HG03439 (cell line): ENCODE measurements around the gene SPATA13.
"Not testable (repeated sequence)": the region's sequence is repeated elsewhere in the genome, so short reads cannot be mapped to it uniquely, and the experiment has no call there.

Experiments used
- ATAC-seq: cut with Tn5 transposase; IDR thresholded peaks from one replicate; pipeline ENCODE4 v1.9.1; 2021; ENCODE audit warnings: mild to moderate bottlenecking, moderate library complexity; ENCODE audit not compliant: unreplicated experiment

Gene SPATA13

GRCh38 chr13:24349778-24350664, 189.5 kb downstream of the SPATA13 start:
- not testable (repeated sequence) for ATAC-seq

GRCh38 chr13:24351423-24351822, 190.9 kb downstream of the SPATA13 start:
- no peak for ATAC-seq

- no peak for ATAC-seq
Measured at GRCh38 chr13:24353736-24354135, 193.2 kb downstream of the SPATA13 start.

- ATAC-seq = no peak
Measured at GRCh38 chr13:24355103-24355502, 194.6 kb downstream of the SPATA13 start.

- ATAC-seq = no peak
Measured at GRCh38 chr13:24356270-24356669, 195.8 kb downstream of the SPATA13 start.
